KOPT-K1 (cell line): ENCODE results near the gene PIGS.

Experiments
- H3K27ac ChIP-seq: fragments of 200-600 bp; sonication (generic); 2 replicates; pipeline ENCODE4 v1.5.1; 2016; ENCODE audit warnings: antibody characterized with exemption, mild to moderate bottlenecking, low read depth, low read length; ENCODE audit not compliant: poor library complexity, severe bottlenecking
- H3K36me3 ChIP-seq: fragments of 200-600 bp; sonication (generic); 2 replicates; pipeline ENCODE4 v1.5.1; 2017; ENCODE audit warnings: antibody characterized with exemption, mild to moderate bottlenecking, low read length, moderate library complexity; ENCODE audit not compliant: insufficient read depth
- H3K9me3 ChIP-seq: fragments of 200-600 bp; sonication (generic); 2 replicates; pipeline ENCODE4 v1.5.1; 2017; ENCODE audit warnings: antibody characterized with exemption, low read length, mild to moderate bottlenecking; ENCODE audit not compliant: insufficient read depth, poor library complexity, severe bottlenecking

PIGS gene

DNA sequence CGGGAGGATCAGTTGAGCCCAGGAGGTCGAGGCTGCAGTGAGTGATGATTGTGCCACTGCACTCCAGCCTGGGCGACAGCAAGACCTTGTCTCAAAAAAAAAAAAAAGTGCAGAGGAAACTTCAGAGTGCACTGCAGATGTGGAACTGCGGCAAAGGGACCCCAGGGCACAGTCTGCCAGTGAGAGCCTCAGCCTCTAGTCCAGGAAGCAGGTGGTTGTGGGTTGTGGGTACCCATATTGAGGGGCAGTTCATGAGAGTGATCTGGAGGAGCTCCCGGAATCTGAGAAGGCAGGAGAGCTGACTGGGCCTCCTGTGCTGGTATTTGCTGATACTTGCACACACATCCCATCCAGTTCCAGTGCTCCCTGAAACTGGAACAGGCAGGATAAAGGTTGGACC, 52.1 kb downstream of the PIGS start:
- Histone ChIP-seq H3K9me3 (peaks cover 25% of the 10 kb centered on the region), H3K27ac (peak overlapping the region; percentile 43), H3K36me3 (no peaks in the 10 kb centered on the region)

DNA sequence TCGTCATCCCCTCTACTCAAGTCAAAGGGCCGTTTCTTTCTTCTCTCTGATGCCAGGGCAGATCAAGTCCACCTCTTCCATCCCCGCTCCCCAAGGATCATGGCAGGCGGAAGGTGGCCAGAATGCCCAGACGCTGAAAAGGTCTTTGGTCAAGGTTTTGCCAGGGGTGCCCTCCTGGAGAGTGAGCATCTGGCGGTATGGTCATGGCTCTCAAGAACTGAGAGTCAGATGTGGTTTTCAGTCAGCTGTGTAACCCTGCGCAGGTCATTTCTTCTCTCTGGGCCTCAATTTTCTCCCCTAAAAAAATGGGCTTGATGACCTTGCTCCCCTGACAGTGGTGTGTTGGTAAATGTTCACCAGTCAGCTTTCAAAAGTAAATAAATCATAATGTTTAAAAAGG, 52.7 kb downstream of the PIGS start:
- Histone ChIP-seq H3K36me3 (no peaks in the 10 kb centered on the region), H3K9me3 (peaks cover 25% of the 10 kb centered on the region), H3K27ac (no peak overlapping the region)

DNA sequence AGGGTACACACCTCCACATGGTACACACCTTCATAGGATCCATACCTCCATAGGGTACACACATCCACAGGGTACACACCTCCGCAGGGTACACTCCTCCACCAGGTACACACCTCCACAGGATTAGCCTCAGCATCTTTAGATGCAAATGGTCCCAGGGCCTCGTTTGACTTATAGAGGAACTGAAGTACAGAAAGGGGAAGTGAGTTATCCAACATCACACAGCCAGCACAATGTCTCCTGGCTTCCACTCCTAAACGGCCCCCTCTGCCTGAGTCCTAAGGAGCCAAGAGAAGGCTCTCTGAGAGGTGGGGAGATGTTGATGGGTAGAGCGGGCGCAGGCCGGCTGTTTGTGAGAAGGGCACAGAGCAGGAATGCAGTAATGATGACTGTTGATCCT, 53.2 kb downstream of the PIGS start:
- peaks cover 25% of the 10 kb centered on the region for H3K9me3 ChIP-seq
- no peak overlapping the region for H3K27ac ChIP-seq
- no peaks in the 10 kb centered on the region for H3K36me3 ChIP-seq

DNA sequence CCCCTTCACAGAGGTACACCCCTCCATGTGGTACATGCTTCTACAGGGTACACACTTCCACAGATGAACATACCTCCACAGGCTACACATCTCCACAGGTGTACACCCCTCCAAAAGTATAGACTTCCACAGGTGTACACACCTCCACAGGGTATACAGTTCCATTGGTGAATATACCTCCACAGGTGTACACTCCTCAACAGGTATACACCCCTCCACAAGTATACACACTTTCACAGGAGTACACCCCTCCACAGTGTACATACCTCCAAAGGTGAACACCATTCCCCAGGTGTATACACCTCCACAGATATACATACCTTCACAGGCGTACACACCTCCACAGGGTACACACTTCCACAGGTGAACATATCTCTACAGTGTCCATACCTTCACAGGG, 55.8 kb downstream of the PIGS start:
- no peak overlapping the region for H3K27ac ChIP-seq
- H3K9me3 ChIP-seq = peaks cover 25% of the 10 kb centered on the region
- no peaks in the 10 kb centered on the region for H3K36me3 ChIP-seq

DNA sequence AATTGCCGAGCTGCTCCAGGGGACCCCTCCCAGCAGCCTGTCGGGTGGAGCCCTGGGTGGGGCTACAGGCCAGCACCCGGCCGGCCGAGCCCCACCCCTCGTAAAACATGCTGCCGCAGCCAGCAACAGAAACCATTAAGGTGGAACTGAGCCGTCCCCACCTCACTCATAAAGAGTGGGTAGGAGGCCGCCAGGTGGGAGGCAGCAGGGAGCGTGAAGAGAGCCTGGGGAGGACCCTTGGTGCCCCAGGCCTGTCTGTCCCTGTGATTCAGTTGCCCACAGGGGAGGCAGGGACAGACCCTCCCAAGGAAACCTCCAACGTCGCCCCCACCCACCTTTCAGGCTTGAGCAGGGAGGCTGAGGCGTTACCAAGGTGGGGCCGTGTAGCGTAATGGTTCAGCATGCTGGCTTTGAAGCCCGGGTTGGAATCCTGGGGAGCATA, 56.7 kb downstream of the PIGS start:
- H3K27ac ChIP-seq = no peak overlapping the region
- H3K36me3 ChIP-seq = no peaks in the 10 kb centered on the region
- H3K9me3 ChIP-seq = peaks cover 25% of the 10 kb centered on the region

DNA sequence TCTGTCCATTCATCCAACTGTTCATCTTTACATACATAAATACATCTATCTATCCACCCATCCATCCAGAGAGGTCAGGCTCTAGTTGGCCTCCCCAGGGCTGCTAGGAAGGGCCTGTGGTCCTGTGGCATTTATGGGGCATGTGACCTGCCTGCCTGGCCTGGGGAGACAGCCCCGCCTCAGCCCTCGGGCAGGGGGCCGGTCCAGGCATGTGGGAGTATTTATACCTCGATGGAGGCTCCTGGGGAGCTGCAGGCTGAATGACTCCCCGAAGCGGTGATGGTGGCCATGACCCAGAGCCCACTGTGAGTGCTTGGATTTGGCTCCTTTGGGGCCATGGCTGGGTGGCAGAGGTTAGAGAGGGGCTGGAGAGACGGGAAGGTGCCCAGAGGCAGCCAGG, 57.8 kb downstream of the PIGS start:
- peaks cover 25% of the 10 kb centered on the region for H3K9me3 ChIP-seq
- no peaks in the 10 kb centered on the region for H3K36me3 ChIP-seq
- H3K27ac ChIP-seq = no peak overlapping the region

GRCh38 chr17:28511858-28512461, 59.4 kb downstream of the PIGS start:
- no peaks in the 10 kb centered on the region for H3K36me3 ChIP-seq
- peaks cover 19% of the 10 kb centered on the region for H3K9me3 ChIP-seq
- H3K27ac ChIP-seq = no peak overlapping the region

DNA sequence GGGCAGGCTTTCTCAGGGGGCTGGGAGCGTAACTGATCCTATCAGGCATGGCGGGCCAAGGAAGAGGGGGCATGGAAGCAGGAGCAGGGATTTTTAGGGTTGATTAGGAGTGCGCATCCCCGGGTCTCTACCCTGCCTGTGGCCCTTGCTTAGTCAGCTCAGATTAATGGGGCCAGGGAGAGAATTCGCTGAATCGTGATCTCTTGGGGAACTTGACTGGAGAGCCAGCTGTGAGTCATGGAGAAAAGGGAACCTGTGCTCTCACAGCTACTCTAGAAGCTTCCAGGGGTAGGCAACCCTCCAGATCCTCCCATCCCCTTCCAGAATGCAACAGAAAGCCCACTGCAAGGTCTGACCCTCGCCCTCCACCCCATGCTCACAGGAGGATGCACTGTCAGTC, 61.5 kb downstream of the PIGS start:
- Histone ChIP-seq H3K9me3 (no peaks in the 10 kb centered on the region), H3K27ac (no peak overlapping the region), H3K36me3 (no peaks in the 10 kb centered on the region)

DNA sequence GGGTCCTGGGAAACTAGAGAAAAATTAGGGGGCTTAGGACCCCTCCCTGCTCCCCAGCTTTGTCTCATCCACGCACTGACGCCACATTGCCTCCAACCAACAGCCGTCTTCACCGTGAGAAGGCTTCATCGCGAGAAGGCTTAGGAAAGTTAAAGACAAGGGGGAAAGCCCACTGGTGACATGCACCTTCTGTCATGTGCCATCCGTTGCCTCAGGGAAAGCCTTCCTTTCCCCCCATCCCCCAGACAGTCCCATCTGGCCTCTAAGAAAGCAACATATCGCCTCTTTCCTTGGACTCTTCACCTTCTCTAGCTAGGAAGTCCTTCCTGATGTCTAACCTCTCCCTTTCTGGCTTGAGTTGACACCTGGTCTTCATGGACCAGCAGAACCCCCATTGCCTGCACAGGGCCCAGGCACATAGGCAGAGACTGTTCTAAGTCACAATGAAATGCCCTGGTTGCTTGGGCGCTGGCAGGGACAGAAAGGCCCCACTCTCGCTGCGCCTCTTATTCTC, 63.1 kb downstream of the PIGS start:
- no peaks in the 10 kb centered on the region for H3K9me3 ChIP-seq
- H3K36me3 ChIP-seq = no peaks in the 10 kb centered on the region
- no peak overlapping the region for H3K27ac ChIP-seq

DNA sequence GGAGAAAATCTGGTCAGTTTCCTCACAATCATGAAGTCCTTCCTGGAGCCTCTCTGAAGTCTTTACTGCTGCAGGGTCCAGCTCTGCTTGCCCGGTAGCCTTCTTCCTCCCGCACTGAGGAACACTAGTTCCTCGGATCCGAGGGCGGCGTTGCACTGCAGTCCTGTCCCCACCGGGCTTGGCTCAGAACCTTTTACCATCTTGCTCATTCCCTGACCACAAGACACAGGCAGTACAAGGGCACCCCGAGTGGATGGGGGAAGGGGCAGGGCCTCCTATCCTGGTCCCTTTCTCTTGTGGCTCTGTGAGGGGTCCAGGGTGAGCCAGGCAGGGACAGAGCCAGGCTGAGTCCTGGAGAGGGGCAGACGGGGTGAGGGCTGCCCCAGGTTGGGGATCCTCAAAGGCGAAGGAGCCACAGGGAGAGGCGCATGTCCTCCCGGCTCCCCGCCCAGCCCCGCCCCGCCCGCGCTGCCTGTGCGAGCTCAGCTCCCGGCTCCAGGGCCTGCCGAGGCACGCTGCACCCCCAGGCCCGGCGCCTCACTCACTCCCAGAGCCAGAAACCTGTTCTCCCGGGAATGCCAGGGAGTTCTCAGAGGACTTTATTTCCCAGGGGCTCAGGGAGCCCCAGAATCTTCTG, 63.6 kb downstream of the PIGS start:
- Histone ChIP-seq H3K9me3 (no peaks in the 10 kb centered on the region), H3K27ac (no peak overlapping the region), H3K36me3 (no peaks in the 10 kb centered on the region)

- no peaks in the 10 kb centered on the region for H3K9me3 ChIP-seq
- no peak overlapping the region for H3K27ac ChIP-seq
- no peaks in the 10 kb centered on the region for H3K36me3 ChIP-seq
Measured at GRCh38 chr17:28506763-28507487, 64.4 kb downstream of the PIGS start.

DNA sequence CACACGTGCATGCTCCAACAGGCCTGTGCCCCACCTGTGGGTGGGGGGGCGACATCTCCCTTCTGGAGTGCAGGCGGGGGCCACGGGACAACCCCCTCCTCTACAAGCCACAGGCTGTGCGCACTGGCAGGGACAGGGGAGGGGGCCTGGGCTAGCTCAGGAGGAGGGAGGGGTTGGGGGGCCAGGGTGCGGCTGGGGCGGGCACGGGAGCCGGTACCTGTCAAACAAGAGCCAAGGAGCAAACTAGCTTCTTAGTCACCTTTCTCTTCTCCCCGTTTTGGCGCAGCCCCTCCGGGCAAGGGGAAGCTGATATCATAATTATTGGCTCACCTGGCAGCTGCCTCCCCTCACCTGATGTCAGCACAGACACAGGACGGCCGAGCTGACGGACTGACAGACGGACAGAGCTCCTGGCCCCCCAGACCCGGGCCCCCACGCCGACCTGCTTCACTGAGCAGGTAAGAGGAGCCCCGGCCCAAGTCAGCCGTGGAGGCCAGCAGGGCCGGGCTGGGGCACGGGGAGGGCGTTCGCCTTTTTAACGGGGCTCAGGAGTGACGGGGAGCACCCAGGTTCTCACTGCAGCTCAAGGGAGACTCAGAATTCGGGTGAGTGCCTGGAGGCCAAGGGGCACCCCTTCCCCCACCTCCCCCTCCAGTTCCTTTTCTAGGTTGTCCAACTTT, 65.2 kb downstream of the PIGS start, which contains the start of gene FOXN1:
TSS of gene FOXN1 (plus strand) at position 363 of the 680 bp plus-strand sequence. CDS start 17,622 bp downstream, outside the sequence.
- Histone ChIP-seq H3K36me3 (no peaks in the 10 kb centered on the region), H3K9me3 (no peaks in the 10 kb centered on the region), H3K27ac (no peak within 1 kb of the TSS)

- no peaks in the 10 kb centered on the region for H3K9me3 ChIP-seq
- no peak overlapping the region for H3K27ac ChIP-seq
- H3K36me3 ChIP-seq = no peaks in the 10 kb centered on the region
Measured at GRCh38 chr17:28503420-28503819, 67.9 kb downstream of the PIGS start.
